LHCN-M2 (cell line): ENCODE data around the gene CCDC78. TPM values are rescaled to one million over a fixed set of nuclear protein-coding genes. Genes with fewer than 3 reads are reported as not detected.
A peak's percentile ranks its signal among the peaks of the same experiment; 100 is the strongest.

Experiments used
- DNase-seq: peaks from one replicate; pipeline ENCODE4 v3.0.0-alpha.2; 2012; ENCODE audit warnings: low read depth
- total RNA-seq: library from RNA; depleted of rRNA; stranded (reverse); fragments of >200 nt; gene quantifications from 2 replicates; pipeline ENCODE4 v1.2.3, GENCODE V29; 2014

The CCDC78 gene
- total RNA-seq, 1 experiment from 2014 or later: 5.1 TPM

DNA sequence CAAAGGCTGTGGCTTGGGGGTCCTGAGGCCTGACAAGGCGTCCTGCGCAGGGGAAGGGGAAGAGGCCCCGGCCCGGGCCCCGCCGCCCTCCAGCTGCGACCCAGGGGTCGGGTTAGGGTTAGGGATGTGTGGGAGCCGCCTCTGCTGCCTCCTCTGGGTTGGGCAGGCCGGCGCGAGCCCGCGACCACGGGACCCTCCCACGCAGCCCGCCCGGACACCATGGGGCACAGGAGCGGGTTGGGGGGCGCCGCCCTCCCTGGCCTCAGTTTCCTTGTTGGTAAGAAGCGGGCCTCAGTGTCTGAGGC, 14.2 kb upstream of the CCDC78 start:
- no peak for DNase-seq

DNA sequence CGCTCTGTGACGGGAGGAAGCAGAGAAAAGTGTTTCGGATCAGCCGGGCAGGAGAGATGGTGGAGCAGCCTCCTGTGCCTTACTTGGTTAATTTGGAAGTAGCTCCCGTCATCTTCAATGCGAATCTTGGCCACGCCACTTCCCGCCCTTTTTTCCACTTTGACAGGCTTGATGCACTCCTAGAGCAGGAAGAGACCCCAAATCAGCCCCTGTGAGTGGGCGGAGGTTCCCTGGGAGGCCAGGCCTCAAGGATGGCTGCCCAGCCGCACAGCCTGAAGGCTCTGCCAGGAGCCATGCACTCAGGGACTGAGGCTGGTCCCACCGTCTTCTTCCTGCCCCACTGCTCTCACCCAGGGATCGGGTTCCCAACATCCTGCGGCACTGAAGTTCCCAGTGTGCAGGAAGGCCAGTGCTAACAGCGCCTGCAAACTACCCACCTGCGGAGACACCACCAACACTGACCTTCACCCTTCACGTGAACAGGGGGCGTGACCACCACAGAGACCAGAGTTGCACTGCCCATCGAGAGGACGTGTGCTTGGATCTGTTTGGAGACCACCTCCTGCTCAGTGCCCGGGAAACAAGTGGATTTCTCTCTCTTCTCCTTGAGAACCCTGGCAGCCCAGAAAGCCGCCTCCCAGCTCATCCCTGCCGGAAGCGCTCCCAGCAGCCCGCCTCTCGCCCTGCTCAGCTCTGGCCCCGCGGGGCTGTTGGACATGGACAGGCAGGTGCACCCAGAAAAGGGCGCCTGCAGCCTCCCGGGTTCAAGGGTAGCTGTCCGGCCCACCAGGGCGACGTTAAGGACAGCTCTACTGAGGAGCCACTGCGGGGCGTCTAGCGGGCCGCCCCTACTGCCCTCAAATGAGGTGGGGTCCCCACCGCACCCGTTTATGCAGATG, 13.6 kb upstream of the CCDC78 start:
- DNase-seq: no peak

DNA sequence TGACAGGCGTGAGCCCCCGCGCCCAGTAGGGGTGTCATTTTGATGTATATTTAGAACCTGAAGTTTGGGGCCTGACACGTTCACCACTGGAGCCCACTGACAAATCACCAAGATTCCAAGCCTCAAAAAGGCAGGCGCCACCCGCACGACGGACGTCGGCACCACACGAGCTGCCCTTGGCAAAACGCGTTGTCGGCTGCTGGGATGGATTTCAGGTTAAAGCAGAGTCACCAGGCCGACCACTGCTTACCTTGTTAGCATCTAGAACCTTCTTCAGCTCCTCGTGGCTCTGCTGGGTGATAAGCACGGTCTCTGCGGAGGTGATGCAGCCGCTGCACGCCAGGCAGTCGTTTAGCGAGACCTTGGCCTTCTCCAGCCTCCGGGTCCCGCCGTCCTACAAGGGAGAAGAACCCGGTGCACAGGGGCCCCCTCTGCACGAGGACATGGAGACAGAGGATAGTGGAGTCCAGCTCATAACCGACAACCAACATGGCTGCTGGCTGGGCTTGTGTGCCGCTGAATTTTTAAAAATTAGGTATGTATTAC, 10.8 kb upstream of the CCDC78 start:
- no peak for DNase-seq

DNA sequence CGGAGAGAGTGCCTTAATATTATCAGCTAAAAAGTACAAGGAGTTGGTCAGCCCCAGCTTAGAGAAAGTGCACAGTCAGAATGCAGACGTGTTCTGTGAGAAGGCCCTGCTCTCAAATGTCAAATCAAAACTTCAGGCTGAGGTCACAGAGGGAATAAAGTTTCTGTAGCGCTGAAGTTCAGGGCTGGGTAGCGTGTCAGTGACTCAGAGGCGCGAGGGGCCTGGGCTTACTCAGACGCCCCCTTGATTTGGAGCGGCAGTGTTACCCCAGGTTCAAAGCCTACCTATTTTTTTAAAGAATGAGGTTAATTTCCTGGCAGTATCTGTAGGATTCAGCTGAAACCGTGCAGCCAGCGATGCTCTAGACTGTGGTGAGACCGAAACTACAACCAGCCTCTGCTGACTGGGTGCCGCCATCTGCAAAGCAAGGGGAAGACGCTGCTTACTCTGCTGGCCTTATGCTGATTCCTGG, 9.8 kb upstream of the CCDC78 start:
- no peak for DNase-seq

DNA sequence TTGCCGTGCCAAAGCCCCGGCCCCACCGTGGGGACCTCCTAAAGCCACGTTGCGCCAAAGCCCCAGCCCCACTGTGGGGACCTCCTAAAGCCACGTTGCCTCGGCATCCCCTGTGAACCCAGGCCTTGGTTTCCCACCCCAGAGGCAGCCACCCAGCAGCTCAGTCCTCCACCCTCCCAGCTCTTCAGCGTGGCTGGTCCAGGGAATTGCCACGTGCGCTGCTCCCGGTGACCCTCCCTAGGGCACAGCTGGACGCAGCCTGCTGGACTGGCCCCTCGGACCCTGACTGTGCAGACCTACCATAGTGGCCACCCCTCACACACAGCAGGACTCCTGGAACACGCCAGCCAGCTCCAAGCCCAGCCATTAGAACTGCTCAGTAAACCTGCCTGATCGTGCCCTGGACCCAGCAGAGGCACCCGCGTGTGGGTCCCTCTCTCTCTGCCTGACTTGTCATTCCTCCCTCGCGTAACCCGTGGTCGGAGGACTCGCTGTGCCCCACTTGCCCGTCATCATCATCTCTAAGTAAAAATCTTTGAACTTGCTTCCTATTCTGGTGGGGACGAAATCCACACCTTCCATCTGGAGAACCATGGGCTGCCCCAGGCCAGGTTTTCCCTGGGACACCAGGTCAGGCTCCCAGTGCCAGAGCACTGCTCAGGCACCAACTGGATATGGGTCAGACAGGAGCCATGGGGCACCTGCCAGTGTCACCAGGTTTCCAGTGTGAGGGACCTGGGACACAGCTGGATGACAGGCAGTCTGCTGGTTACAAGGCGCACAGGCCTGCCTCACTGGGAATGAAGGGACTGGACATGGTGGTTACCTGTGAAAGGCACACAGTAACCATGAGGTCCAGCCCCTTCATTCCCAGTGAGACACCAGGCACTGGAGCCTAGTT, 9.0 kb upstream of the CCDC78 start:
- DNase-seq: no peak

DNA sequence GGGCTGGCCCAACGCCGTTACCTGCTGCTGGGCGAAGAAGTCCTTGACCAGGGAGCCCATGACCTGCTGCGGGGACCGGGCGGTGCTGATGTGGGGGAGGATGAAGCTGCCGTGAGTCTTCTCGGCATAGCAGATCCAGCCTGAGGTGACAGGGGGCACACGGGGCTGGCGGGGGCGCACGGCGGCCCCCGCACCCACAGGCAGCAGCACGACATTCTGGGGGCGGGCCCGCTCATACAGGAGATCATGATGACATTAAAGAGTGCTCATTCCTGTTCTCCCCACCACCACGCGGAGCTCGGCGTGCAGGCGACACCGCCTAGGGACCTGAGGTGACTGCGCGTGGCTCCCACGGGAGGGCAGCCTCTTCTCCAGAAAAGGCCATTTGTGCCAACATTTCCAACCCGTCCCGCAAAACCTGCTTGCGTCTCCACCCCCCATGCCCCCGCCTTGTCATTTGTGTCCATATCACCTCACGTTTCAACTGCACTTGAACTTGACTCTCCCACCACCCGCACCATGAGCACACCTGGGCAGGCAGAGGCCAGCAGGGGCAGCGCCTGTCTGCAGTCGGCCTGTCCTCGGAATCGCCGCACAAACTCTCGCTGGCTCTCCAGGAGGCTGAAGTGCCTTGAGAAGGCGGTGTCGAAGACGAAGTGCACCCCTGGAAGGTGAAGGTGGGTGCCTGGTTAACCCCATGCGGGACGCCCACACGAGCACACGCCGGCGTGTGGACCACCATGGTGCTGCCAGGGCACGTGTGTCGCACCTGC, 8.2 kb upstream of the CCDC78 start:
- no peak for DNase-seq

DNA sequence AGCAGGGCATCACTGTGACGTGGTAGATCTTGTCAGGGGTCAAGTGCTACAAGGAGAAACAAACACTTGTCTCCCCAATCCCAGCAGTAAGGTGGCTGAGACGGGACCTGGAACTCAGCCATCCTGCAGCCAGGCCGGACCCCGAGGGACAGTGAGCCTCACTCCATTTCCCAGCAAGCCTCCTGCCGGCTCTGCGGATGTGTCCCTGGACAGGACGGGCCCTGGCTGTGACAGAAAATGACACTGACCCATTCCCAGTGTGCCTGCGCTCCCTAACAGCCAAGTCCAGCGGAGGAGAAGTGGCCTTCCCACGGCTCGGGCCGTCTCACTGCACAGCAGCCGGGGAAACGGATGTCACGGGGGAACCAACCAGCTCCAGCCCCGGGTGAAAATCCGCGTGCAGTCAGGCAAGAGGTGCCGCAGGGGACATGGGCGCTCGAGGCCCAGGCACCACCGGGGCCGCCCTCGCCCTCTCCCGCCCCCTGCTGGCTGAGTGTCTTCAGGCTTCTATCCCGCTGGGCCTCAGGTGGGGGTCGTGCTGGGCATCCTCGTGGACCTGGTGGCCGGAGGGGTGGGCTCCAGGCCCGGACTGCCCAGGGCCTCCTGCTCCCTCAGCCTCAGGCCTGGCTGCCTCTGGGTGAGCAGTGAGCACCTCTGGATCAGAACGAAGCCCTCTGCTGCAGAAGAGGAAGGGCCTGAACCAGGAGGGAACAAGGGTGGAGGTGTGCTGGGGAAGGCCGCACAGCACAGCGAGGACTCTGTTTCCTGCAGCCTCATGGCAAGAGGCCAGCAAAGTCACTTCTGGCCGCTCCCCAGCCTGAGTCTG, 7.4 kb upstream of the CCDC78 start:
- no peak for DNase-seq

DNA sequence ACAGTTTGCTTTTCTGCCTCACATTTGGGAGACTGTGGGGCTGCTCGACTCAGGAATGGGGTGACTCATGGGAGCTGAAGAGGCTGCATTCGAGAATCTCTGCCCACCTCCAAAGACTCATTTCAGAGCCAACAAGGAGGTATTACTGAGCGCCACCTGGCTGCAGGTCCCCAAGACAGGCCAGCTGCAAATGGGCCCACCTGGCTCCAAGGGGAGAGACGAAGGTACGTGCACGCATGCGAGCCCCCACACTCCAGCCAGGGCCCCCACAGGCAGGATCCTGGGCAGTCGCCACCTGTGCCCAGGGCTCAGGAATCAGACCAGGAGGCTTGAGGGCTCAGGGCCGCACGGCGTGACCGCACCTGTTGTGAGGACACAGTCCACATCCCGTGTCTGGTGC, 6.7 kb upstream of the CCDC78 start:
- DNase-seq: no peak

DNA sequence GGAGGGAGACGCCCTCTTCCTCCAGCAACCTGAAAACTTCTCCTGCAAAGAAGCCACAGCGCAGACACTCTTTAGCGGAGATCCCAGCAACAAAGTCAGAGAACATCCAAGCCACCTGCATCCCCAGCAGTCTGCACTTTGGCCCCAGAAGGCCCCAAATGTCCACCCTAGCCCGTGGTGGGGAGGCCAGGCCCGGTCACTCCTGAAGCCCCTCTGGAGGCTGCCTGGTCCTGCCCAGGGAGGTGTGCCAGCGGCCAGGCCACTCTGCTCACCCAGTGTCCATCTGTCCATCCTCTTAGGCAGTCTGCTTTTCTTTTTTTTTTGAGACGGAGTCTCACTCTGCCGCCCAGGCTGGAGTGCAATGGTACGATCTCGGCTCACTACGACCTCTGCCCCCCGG, 6.1 kb upstream of the CCDC78 start:
- DNase-seq: no peak

DNA sequence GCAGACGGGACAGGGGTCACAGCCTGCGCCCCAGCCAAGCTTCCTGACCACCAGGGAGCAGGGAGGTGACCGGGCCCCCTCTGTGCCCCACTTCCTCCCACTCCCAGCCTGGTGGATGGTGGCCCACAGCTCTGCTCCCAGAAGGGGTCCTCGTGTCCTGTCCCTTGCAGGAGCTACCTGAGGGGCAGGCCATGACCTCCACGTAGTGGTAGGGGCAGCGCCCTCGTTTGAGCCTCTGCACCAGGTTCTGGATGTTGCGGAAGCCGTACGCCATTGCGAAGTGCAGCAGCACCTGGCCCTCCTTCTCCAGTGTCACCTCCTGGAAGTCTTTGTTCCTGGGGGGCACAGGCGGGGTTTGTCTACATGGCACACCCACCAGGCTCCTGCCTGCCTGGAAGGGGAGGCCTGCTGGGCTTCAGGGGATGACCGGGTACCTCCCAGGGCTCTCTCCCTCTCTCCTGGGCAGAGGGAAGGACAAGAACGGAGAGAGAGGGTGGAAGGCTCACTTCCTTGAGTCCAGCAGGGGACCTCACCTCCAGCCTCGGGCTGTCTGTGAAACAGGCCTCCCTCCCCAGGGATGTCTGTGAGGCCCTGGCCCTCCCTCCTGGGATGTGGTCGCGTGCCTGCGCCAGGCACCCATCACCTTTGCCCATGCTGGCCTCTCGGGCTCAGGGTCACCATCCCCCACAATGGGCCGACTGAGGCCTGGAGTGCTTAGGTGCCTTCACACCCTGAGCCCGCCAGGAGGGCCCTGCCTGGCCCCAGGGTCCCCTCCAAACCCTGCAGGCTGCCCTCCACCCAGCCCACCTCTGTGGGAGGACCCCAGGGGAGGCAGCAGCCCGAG, 4.6 kb upstream of the CCDC78 start:
- DNase-seq: no peak

DNA sequence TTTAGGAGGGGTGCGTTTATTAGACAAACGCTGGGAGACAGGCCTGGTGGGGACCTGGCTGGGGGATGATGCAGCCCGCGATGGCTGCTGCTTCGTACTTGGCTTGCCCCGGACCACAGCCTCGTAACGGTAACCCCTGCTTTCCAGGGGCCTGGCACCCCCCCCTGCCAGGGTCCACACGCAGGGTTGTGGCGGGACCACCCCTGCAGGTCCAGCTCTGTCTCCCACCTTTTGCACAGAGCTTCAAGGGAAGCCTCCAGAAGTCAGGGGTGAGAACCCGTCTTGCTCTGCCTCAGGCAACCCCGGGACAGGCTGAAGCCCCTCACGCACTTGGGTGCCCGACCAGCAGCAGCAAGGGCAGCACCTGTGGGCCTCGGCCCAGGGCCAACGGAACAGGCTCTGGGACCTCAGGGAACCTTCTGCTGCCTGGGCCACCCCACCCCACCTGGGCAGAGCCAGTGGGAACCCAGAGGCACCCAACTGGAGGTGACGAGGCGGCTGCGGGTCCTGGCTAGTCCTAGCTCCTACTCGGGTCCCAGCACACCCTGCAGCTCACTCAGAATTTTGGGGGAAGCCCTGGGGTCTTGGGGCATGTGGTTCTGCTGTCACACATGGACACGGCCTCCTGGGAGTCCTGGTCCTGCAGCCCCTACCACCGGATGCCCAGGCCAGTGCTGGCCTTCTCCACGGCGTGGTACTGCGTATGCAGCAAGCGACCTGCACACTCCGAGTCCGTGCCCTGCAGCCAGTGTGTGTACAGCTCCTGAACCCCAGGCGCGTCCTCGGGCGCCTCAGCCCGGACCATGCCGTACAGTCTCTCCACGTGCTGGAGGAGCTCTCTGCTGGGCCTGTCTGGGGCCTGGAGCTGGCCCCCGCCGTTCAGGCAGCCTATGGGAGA, 3.8 kb upstream of the CCDC78 start:
- no peak for DNase-seq

DNA sequence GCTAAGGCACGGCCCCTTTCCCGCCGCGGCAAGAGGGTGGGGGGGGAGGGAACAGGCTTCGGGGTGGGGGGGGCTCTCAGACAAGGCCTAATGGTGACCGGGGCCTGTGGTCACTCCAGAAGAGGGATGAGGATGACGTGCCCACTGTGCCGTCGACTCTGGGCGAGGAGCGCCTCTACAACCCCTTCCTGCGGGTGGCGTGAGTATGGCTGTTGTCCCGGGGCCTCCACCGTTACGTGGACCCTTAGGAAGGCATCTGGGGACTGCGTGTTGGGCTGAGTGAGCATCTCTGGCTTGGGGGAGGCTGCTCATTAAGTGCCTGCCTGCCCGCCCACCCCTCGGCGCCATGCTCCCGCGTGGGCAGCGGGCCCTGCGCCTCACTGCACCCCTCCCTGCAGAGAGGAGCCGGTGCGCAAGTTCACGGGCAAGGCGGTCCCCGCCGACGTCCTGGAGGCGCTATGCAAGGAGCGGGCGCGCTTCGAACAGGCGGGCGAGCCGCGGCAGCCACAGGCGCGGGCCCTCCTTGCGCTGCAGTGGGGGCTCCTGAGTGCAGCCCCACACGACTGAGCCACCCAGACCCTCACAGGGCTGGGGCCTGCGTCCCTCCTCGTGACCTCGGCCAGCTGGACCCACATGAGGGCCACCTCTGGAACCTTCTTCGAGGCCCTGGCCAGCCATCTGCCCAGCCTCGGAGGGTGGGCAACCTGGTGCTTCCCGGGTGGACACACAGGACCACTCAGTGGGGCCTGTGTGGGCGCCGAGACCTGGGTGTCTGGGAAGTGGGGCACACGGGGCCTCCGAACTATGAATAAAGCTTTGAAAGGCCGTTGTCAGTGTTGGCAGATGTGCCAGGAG, 2.9 kb upstream of the CCDC78 start:
- DNase-seq: no peak

DNA sequence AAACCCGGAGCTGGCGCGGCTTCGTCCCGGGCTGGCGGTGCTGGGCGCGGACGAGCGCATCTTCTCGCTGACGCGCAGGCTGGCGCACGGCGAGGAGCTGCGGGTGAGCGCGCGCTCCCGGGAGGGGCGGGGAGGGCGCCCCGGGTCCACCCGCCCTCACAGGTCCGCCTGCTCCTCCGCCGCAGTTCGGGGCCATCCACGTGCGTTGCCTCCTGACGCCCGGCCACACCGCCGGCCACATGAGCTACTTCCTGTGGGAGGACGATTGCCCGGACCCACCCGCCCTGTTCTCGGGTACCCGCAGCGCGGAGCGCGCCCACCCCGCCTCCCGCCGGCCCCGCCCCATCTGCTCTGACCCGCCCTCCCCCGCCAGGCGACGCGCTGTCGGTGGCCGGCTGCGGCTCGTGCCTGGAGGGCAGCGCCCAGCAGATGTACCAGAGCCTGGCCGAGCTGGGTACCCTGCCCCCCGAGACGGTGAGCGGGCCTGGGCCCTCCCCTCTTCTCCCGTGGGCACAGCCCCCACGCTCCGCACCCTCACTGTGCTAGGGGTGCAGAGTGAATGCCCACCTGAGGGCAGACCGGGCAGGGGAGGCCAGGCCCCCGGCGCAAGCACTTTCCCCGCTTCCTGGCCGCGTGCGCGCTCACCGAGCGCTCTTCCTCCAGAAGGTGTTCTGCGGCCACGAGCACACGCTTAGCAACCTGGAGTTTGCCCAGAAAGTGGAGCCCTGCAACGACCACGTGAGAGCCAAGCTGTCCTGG, 2.1 kb upstream of the CCDC78 start:
- DNase-seq: peak; percentile 74

DNA sequence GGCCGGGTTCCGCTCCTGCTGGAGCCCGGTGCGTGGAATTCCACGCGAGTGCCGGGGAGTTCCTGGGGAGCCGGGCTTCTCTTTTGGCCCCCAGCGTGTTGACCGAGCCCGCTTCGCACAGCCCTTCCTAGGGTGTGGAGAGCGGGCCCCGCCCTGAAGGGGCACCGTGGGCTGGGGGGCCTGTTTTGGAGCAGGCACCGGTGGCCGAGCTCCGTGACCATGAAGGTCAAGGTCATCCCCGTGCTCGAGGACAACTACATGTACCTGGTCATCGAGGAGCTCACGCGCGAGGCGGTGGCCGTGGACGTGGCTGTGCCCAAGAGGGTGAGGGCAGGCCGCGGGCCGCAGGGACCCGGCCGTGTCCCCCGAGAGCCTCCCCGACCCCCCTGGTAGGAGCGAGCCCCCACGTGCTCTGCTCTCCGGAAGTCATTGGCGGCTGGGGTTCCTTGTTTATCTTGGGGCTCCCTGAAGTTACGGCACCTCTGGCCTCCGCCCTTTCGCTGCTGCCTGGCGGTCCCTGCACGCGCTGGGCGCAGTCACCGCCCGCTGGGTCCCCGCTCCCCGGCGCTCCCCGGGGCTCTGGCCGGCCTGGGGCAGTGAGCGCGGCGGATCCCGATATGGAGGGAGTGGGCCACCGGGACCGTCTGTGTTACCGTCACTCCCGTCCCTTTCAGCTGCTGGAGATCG, 1.2 kb upstream of the CCDC78 start:
- DNase-seq: no peak

DNA sequence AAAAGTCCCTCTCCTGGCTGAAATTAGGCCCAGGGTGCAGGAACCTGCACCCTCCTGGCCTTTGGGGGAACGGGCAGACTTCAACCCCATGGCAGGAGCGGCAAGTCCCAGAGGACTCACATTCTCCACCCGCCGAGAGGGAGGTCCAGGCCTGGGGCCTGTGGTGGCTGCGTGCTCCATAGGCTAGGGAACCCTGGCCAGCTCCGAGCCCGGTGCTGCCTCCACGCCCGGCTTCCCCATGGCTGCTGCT, 130 bp downstream of the CCDC78 start:
- no peak for DNase-seq

DNA sequence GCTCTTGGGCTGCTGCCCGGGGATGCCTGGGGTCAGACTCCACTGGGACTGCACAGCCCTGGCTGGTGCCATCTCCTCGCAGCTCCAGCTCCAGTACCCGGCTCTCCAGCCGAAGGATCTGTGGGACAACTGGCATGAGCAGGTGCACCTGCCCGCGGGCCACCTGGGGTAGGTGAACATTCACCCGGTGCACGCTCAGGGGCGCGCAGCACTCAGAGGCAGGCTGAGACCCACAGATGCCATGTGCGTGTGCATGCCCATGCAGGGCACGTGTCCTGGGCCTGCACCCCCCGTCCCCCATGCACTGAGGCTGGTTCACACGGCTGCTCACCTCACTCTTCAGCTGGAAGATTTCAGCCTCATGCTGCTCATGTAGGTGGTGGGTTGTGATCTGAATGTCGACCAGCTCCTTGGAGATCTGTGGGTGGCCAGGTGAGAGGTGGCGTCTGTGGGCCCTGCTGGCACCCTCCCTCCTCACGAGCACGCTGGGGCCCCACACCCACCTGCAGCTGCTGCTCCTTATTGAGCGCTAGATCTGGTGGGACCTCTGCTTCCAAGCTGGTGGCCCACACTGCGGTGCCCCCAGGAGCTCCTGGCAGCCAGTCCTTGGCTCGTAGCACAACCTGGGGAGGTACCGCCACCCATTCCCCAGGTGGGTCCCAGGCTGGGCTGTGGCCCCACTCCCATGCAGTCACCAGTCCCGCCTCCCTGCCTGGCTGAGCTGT, 618 bp downstream of the CCDC78 start:
- no peak for DNase-seq
